HCT116 (cell line): ENCODE data around the gene ANKRD29. TPM values are rescaled to one million over a fixed set of nuclear protein-coding genes. Genes with fewer than 3 reads are reported as not detected.

Experiments used
- ATAC-seq: fragments of 200-7000 bp; cut with Tn5 transposase; 2 replicates; pipeline ENCODE4 v1.9.1; 2020; ENCODE audit warnings: mild to moderate bottlenecking, moderate library complexity
- BruUV-seq: library from RNA; stranded (reverse); fragments of 400-500 nt; replicated peaks from 2 replicates; lab custom pipeline; 2021; lab: Mats Ljungman, UMichigan
- CTCF ChIA-PET: fragments of 300-600 bp; sonication (Branson Sonifier 250); formaldehyde crosslinking; loops from one replicate; lab custom pipeline; 2021; ENCODE audit warnings: antibody characterized with exemption; lab: Charles Lee
- POLR2A ChIA-PET: fragments of 300-600, 350-600 bp; sonication (Branson Sonifier 250); formaldehyde crosslinking; loops from one replicate; lab custom pipeline; 2021; ENCODE audit warnings: antibody characterized with exemption; lab: Charles Lee
- RAD21 ChIA-PET, 2 experiments: fragments of 300-600 bp; sonication (Branson Sonifier 250); formaldehyde crosslinking; loops; one replicate each; lab custom pipeline; 2023; ENCODE audit warnings: low total read pairs in 2 of 2; ENCODE audit not compliant: uncharacterized antibody in 2 of 2, unreplicated experiment in 2 of 2, low non-redundant PET in 1 of 2; lab: Charles Lee
- DNase-seq: peaks from one replicate; pipeline ENCODE4 v3.0.0-alpha.2; 2010; ENCODE audit warnings: low read depth, low spot score
- H2AFZ ChIP-seq: fragments of 200-600 bp; shearing (Covaris generic), sonication (generic); 2 replicates; pipeline ENCODE4 v1.6.1; 2017; ENCODE audit warnings: low read depth, mixed run types, mixed read lengths, antibody characterized with exemption, low read length; ENCODE audit not compliant: poor library complexity, severe bottlenecking
- H3K27ac ChIP-seq: 2 replicates; pipeline ENCODE4 v1.5.1; 2012; ENCODE audit warnings: low read depth, low read length
- H3K27me3 ChIP-seq: fragments of 200-600 bp; sonication (generic); 2 replicates; pipeline ENCODE4 v1.6.1; 2016; ENCODE audit warnings: mixed run types, low read length, mixed read lengths; ENCODE audit not compliant: insufficient read depth
- H3K36me3 ChIP-seq, 2 experiments: fragments of 200-500 bp in 1 of 2; fragments of 200-600 bp in 1 of 2; sonication (Bioruptor generic) in 1 of 2; sonication (generic) in 1 of 2; 2 replicates each; pipeline versions ENCODE4 v1.5.1 to v1.6.1; 2014 to 2016; ENCODE audit warnings: low read length in 2 of 2, inconsistent platforms in 1 of 2, mixed read lengths in 1 of 2, mixed run types in 1 of 2; ENCODE audit not compliant: insufficient read depth in 2 of 2, control insufficient read depth in 1 of 2
- H3K4me1 ChIP-seq, 2 experiments: fragments of 200-600 bp in 1 of 2; sonication (generic) in 1 of 2; 2 replicates each; pipeline versions ENCODE4 v1.5.1 to v1.6.1; 2012 to 2017; ENCODE audit warnings: low read length in 2 of 2, inconsistent platforms in 1 of 2, mild to moderate bottlenecking in 1 of 2, mixed read lengths in 1 of 2, mixed run types in 1 of 2, moderate library complexity in 1 of 2; ENCODE audit not compliant: insufficient read depth in 2 of 2, control insufficient read depth in 1 of 2
- H3K4me2 ChIP-seq: fragments of 200-600 bp; sonication (generic); 2 replicates; pipeline ENCODE4 v1.6.1; 2017; ENCODE audit warnings: mixed run types, low read length, mixed read lengths
- H3K4me3 ChIP-seq, 2 experiments: fragments of 200-600 bp in 1 of 2; sonication (generic) in 1 of 2; replicated peaks in 1 of 2; 2 replicates each; pipeline ENCODE4 v1.5.1; 2011 to 2016; ENCODE audit warnings: low read length in 2 of 2, control low read depth in 1 of 2, low read depth in 1 of 2, mild to moderate bottlenecking in 1 of 2, mixed read lengths in 1 of 2, mixed run types in 1 of 2
- H3K79me2 ChIP-seq: fragments of 200-600 bp; sonication (generic); 2 replicates; pipeline ENCODE4 v1.6.1; 2017; ENCODE audit warnings: mild to moderate bottlenecking, mixed run types, low read length, moderate library complexity, mixed read lengths; ENCODE audit not compliant: insufficient read depth
- H3K9ac ChIP-seq: fragments of 200-600 bp; sonication (generic); 2 replicates; pipeline ENCODE4 v1.6.1; 2016; ENCODE audit warnings: low read length, mixed read lengths
- H3K9me2 ChIP-seq: fragments of 200-600 bp; sonication (generic), shearing (Covaris generic); 2 replicates; pipeline ENCODE4 v1.6.1; 2017; ENCODE audit warnings: mixed run types, mild to moderate bottlenecking, moderate library complexity; ENCODE audit not compliant: insufficient read depth
- H3K9me3 ChIP-seq, 2 experiments: fragments of 200-500 bp in 1 of 2; fragments of 200-600 bp in 1 of 2; sonication (Bioruptor generic) in 1 of 2; sonication (generic) in 1 of 2; 2 replicates each; pipeline ENCODE4 v1.6.1; 2014 to 2017; ENCODE audit warnings: low read length in 2 of 2, mixed read lengths in 2 of 2, inconsistent platforms in 1 of 2, low read depth in 1 of 2, mild to moderate bottlenecking in 1 of 2, mixed run types in 1 of 2, moderate library complexity in 1 of 2; ENCODE audit not compliant: control insufficient read depth in 1 of 2, insufficient read depth in 1 of 2
- H4K20me1 ChIP-seq: fragments of 200-600 bp; sonication (generic), shearing (Covaris generic); 2 replicates; pipeline ENCODE4 v1.6.1; 2017; ENCODE audit warnings: mixed run types, mild to moderate bottlenecking, moderate library complexity; ENCODE audit not compliant: insufficient read depth
- CEBPB ChIP-seq: IDR thresholded peaks from 2 replicates; pipeline ENCODE4 v1.6.1; 2012; ENCODE audit warnings: low read depth
- EGR1 ChIP-seq: IDR thresholded peaks from 2 replicates; pipeline ENCODE4 v1.6.1; 2012; ENCODE audit warnings: low read depth
- ELF1 ChIP-seq: IDR thresholded peaks from 2 replicates; pipeline ENCODE4 v1.6.1; 2012; ENCODE audit warnings: low read depth, borderline replicate concordance
- EZH2 ChIP-seq: fragments of 200-600 bp; sonication (generic); IDR thresholded peaks from 2 replicates; pipeline ENCODE4 v1.6.1; 2017; ENCODE audit warnings: antibody characterized with exemption, mixed run types
- JUND ChIP-seq: IDR thresholded peaks from 2 replicates; pipeline ENCODE4 v1.6.1; 2012
- MAX ChIP-seq: IDR thresholded peaks from 2 replicates; pipeline ENCODE4 v1.6.1; 2012
- POLR2AphosphoS5 ChIP-seq: IDR thresholded peaks from 2 replicates; pipeline ENCODE4 v1.6.1; 2011; ENCODE audit warnings: mild to moderate bottlenecking, low read depth, low read length, moderate library complexity
- RAD21 ChIP-seq: IDR thresholded peaks from 2 replicates; pipeline ENCODE4 v1.6.1; 2012; ENCODE audit warnings: low read depth, mild to moderate bottlenecking
- SIN3A ChIP-seq: IDR thresholded peaks from 2 replicates; pipeline ENCODE4 v1.6.1; 2012; ENCODE audit warnings: low read depth
- SP1 ChIP-seq: IDR thresholded peaks from 2 replicates; pipeline ENCODE4 v1.6.1; 2012; ENCODE audit warnings: low read depth
- TCF7L2 ChIP-seq: IDR thresholded peaks from 2 replicates; pipeline ENCODE4 v1.7.0; 2011; ENCODE audit warnings: borderline replicate concordance, inconsistent platforms; ENCODE audit not compliant: insufficient read depth, insufficient read length; ENCODE audit errors: extremely low read depth
- ZBTB33 ChIP-seq: IDR thresholded peaks from 2 replicates; pipeline ENCODE4 v1.6.1; 2011; ENCODE audit warnings: mild to moderate bottlenecking, low read length, moderate library complexity; ENCODE audit not compliant: insufficient replicate concordance; ENCODE audit errors: extremely low read depth
- ZFX ChIP-seq: fragments of 450-650 bp; IDR thresholded peaks from 2 replicates; pipeline ENCODE4 v1.6.1; 2017
- ZNF274 ChIP-seq: fragments of 200-500 bp; sonication (Bioruptor generic); IDR thresholded peaks from 2 replicates; pipeline ENCODE4 v1.6.1; 2014; ENCODE audit warnings: mild to moderate bottlenecking, low read depth, low read length, inconsistent platforms
- intact Hi-C: fragments of 100-400 bp; cut with micrococcal nuclease; formaldehyde crosslinking; loops from 2 replicates; pipeline ENCODE4 v1.10.0; 2022
- total RNA-seq: library from RNA; stranded (reverse); gene quantifications from one replicate; pipeline ENCODE4 v1.2.1, GENCODE V29; 2021; ENCODE audit not compliant: unreplicated experiment

The ANKRD29 gene
- total RNA-seq, 1 experiment from 2014 or later = 8.8 TPM

GRCh38 chr18:23688528-23688927 lies 25.8 kb upstream of the ANKRD29 start:
- Histone ChIP-seq H2AFZ (peak overlapping the region; percentile 100), H3K9me3 (no peaks in the 10 kb centered on the region), H3K36me3 (no peaks in the 10 kb centered on the region), H3K4me1 (peaks cover 7 to 20% of the 10 kb centered on the region in 2 experiments), H3K9me2 (no peaks in the 10 kb centered on the region), H3K27ac (no peak overlapping the region), H3K4me2 (peak overlapping the region; percentile 92), H3K4me3 (peak overlapping the region; percentile 28 to 58), H3K27me3 (no peaks in the 10 kb centered on the region), H3K9ac (peak overlapping the region; percentile 56), H3K79me2 (no peaks in the 10 kb centered on the region), H4K20me1 (no peaks in the 10 kb centered on the region)
- TF ChIP-seq POLR2AphosphoS5 (no peak), ZFX (no peak), TCF7L2 (no peak), EGR1 (no peak), SIN3A (no peak), CEBPB (no peak), SP1 (no peak), ZNF274 (no peak), ELF1 (no peak), JUND (no peak), EZH2 (no peak), RAD21 (no peak), ZBTB33 (no peak), MAX (no peak)
- CTCF ChIA-PET = interaction anchor here (0.8 to 1.5 kb wide), 3 partner anchors 14 to 67 kb away, joined by 3 to 11 read pairs (median 4); no protein-coding TSS in a partner anchor
- POLR2A ChIA-PET = no interaction called here
- RAD21 ChIA-PET = no interaction called here
- ATAC-seq = peak; percentile 10; the same call in 1 of the 2 replicates
- no peak for DNase-seq
- intact Hi-C loops = no loop called here
- BruUV-seq = no TSS peak
